HG03469 (cell line): ENCODE measurements around the gene RLIM.
"Not testable (repeated sequence)": the region's sequence is repeated elsewhere in the genome, so short reads cannot be mapped to it uniquely, and the experiment has no call there.

Experiments used
- ATAC-seq: cut with Tn5 transposase; IDR thresholded peaks from one replicate; pipeline ENCODE4 v1.9.1; 2021; ENCODE audit warnings: mild to moderate bottlenecking, moderate library complexity, moderate number of reproducible peaks; ENCODE audit not compliant: unreplicated experiment

The RLIM gene

GRCh38 chrX:74614093-74614909 is at the start of gene RLIM:
Gene RLIM (minus strand): TSS chrX:74614624. CDS start chrX:74595977, 18,647 bp downstream.
- peak; percentile 83 for ATAC-seq

- no peak for ATAC-seq
Observed at GRCh38 chrX:74656079-74656745, 41.8 kb upstream of the RLIM start.

GRCh38 chrX:74654953-74655352 is 40.5 kb upstream of the RLIM start:
- not testable (repeated sequence) for ATAC-seq

- no peak for ATAC-seq
Observed at GRCh38 chrX:74636749-74637314, 22.4 kb upstream of the RLIM start.

- ATAC-seq: no peak
Observed at GRCh38 chrX:74613370-74614092, 893 bp downstream of the RLIM start.

GRCh38 chrX:74606799-74607198 is 7.6 kb downstream of the RLIM start:
- no peak for ATAC-seq

GRCh38 chrX:74606342-74606741 is 8.1 kb downstream of the RLIM start:
- no peak for ATAC-seq

GRCh38 chrX:74603040-74603439 is 11.4 kb downstream of the RLIM start:
- no peak for ATAC-seq

GRCh38 chrX:74602142-74602541 is 12.3 kb downstream of the RLIM start:
- ATAC-seq: no peak

- ATAC-seq: no peak
Observed at GRCh38 chrX:74593593-74593992, 20.8 kb downstream of the RLIM start.

- no peak for ATAC-seq
Observed at GRCh38 chrX:74585766-74586165, 28.7 kb downstream of the RLIM start.

- no peak for ATAC-seq
Observed at GRCh38 chrX:74579597-74580198, 34.7 kb downstream of the RLIM start.

GRCh38 chrX:74578137-74578536 is 36.3 kb downstream of the RLIM start:
- ATAC-seq: no peak

GRCh38 chrX:74557378-74557777 is 57.0 kb downstream of the RLIM start:
- no peak for ATAC-seq

- no peak for ATAC-seq
Observed at GRCh38 chrX:74551934-74552333, 62.5 kb downstream of the RLIM start.

- peak; percentile 80 for ATAC-seq
Observed at GRCh38 chrX:74550295-74550802, 64.1 kb downstream of the RLIM start.

GRCh38 chrX:74546984-74547383 is 67.4 kb downstream of the RLIM start:
- no peak for ATAC-seq

- ATAC-seq: no peak
Observed at GRCh38 chrX:74545880-74546523, 68.4 kb downstream of the RLIM start.

GRCh38 chrX:74540635-74541249 is 73.7 kb downstream of the RLIM start:
- ATAC-seq: no peak
